LNCaP clone FGC (cell line): Measurements from ENCODE around the gene SLC35E3.
"Not testable (repeated sequence)": the region's sequence is repeated elsewhere in the genome, so short reads cannot be mapped to it uniquely, and the experiment has no call there.

Experiments used
- DNase-seq: peaks from one replicate; pipeline ENCODE4 v3.0.0-alpha.2; 2011; ENCODE audit warnings: low read depth
- H3K4me3 ChIP-seq: 2 replicates; pipeline ENCODE4 v1.5.1; 2011; ENCODE audit warnings: mild to moderate bottlenecking, low read depth, low read length, control low read depth
- CTCF ChIP-seq: IDR thresholded peaks from 2 replicates; pipeline ENCODE4 v1.5.1; 2012; ENCODE audit warnings: mild to moderate bottlenecking; ENCODE audit not compliant: control insufficient read depth, insufficient read depth; ENCODE audit errors: extremely low read depth

SLC35E3 gene

GRCh38 chr12:68803948-68804656 lies 58.1 kb downstream of the SLC35E3 start:
- DNase-seq, result no peak
- no peak overlapping the region for H3K4me3 ChIP-seq
- no peak for TF ChIP-seq CTCF

DNA sequence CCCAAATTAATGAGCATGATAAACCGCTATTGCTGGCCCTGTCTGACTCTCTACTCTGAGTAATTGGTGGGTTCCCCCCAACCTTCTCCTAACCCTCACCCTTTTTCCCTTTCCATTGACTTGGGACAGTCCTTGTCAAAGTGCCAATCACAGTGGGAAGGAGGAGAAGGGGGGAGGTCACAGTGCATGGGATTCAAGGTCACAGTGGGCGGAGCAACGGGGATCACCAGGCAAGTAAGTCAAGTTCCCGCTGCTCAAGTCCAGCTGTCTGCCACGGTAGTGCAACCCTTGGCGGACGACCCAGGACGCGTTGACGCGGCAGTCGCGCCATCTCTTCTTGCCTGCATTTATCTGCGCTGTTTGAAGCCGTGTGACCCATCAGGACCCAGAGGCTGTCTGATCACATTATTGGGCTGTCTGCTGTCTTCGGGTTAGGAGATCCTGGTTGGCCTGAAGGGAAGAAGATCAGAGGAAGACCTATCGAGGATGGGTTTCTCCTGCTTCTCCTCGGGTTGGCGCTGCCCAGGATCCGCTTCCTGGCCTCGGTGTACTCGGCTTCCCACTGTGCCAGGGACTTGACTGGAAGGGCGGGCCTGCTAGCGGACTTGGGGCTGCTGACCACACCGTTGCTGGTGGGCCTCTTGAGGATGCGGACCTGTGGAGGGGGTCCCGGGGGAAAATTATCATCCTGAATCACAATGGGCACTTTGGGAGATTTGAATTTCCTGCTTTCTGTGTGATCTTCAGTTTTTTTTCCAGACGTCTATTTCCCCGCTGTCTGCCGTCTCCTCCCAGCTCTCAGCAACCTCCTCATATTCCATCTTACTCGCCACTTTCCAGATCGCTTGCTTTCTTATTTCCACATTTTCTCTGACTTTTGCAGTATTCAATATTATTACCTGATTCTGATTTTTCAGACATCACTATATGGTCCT lies 58.9 kb downstream of the SLC35E3 start:
- no peak overlapping the region for H3K4me3 ChIP-seq
- no peak for TF ChIP-seq CTCF
- DNase-seq, result no peak

DNA sequence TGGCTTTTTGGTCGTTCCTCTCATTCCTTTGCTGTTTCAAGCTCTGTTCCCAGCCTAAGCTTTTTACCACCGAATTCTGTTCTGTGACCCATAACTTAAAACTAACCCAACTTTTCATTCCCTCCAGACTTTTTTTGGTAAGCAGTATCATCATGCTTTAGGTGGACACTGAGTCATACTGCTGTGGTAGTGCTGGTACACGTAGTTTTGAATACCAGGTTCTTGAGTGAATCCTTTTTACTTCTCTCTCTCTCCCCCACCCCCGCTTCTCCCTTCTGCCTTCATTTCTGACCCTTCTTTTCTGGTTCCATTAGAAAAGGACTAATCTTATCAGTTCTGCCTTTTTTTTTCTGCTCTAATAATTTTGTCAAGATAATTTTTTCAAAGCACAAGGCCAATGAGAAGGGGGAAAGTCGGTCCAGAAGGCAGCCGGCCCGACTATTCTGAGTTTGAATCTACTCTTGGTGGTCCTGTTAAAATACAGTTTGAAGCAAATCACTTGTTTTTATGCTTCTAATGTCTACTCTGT lies 59.7 kb downstream of the SLC35E3 start:
- no peak for DNase-seq
- H3K4me3 ChIP-seq, result no peak overlapping the region
- TF ChIP-seq CTCF, result no peak

- TF ChIP-seq CTCF, result no peak
- H3K4me3 ChIP-seq, result peak overlapping the region; percentile 96
- DNase-seq, result no peak
Measured at GRCh38 chr12:68806488-68807237, 60.7 kb downstream of the SLC35E3 start.

DNA sequence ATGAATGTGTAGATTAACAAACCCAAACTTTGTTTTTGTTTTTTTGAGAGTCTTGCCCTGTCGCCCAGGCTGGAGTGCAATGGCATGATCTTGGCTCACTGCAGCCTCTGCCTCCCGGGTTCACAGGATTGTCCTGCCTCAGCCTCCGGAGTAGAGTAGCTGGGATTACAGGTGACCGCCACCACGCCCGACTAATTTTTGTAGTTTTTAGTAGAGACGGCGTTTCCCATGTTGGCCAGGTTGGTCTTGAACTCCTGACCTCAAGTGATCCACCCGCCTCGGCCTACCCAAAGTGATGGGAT lies 61.2 kb downstream of the SLC35E3 start:
- H3K4me3 ChIP-seq, result peak overlapping the region; percentile 96
- DNase-seq, result not testable (repeated sequence)

GRCh38 chr12:68807576-68808387 lies 61.8 kb downstream of the SLC35E3 start, which contains the start of gene MDM2:
Gene MDM2, plus strand, starts transcription at chr12:68808177. Its CDS starts 301 bp downstream, at chr12:68808478.
- peak; percentile 77 for TF ChIP-seq CTCF
- H3K4me3 ChIP-seq, result peak within 1 kb of the TSS; percentile 96
- DNase-seq, result peak; percentile 64
